Stimulated activated CD4-positive, alpha-beta T cell treated with anti-CD3 and anti-CD28 coated beads, Interleukin-12 subunit alpha, Interleukin-12 subunit beta, amount 100 ng/mL, for 4 hours (primary cell): ENCODE measurements around the gene ODAD3.
"Not testable (repeated sequence)": the region's sequence is repeated elsewhere in the genome, so short reads cannot be mapped to it uniquely, and the experiment has no call there.

Experiments
- DNase-seq: peaks from one replicate; pipeline ENCODE4 v3.0.0-alpha.2; 2020

ODAD3 gene

GRCh38 chr19:11458912-11459311 is 24.0 kb upstream of the ODAD3 start:
- DNase-seq, result not testable (repeated sequence)

GRCh38 chr19:11458236-11458900 is 23.4 kb upstream of the ODAD3 start:
- no peak for DNase-seq

GRCh38 chr19:11457831-11458230 is 22.9 kb upstream of the ODAD3 start:
- DNase-seq, result no peak

GRCh38 chr19:11457115-11457514 is 22.2 kb upstream of the ODAD3 start:
- no peak for DNase-seq

- no peak for DNase-seq
Observed at GRCh38 chr19:11456659-11457058, 21.7 kb upstream of the ODAD3 start.

GRCh38 chr19:11455233-11455554 is 20.3 kb upstream of the ODAD3 start:
- DNase-seq, result not testable (repeated sequence)

GRCh38 chr19:11453468-11454341 is 18.8 kb upstream of the ODAD3 start:
- DNase-seq, result no peak

GRCh38 chr19:11452620-11453310 is 17.8 kb upstream of the ODAD3 start:
- no peak for DNase-seq

GRCh38 chr19:11451871-11452619 is 17.1 kb upstream of the ODAD3 start:
- no peak for DNase-seq

GRCh38 chr19:11451327-11451870 is 16.5 kb upstream of the ODAD3 start:
- DNase-seq, result no peak

- no peak for DNase-seq
Observed at GRCh38 chr19:11450570-11451326, 15.8 kb upstream of the ODAD3 start.

- DNase-seq, result no peak
Observed at GRCh38 chr19:11448923-11449554, 14.1 kb upstream of the ODAD3 start.

GRCh38 chr19:11448410-11448809 is 13.5 kb upstream of the ODAD3 start:
- no peak for DNase-seq

GRCh38 chr19:11447347-11448262 is 12.7 kb upstream of the ODAD3 start:
- DNase-seq, result no peak

GRCh38 chr19:11446652-11447301 is 11.9 kb upstream of the ODAD3 start:
- peak; percentile 40 for DNase-seq

- DNase-seq, result no peak
Observed at GRCh38 chr19:11446271-11446651, 11.3 kb upstream of the ODAD3 start.

GRCh38 chr19:11445141-11445540 is 10.2 kb upstream of the ODAD3 start:
- no peak for DNase-seq

GRCh38 chr19:11444059-11444458 is 9.1 kb upstream of the ODAD3 start:
- DNase-seq, result no peak

- no peak for DNase-seq
Observed at GRCh38 chr19:11437955-11438354, 3.0 kb upstream of the ODAD3 start.

GRCh38 chr19:11435833-11436313 is 952 bp upstream of the ODAD3 start:
- DNase-seq, result no peak
